Erythroblast (primary cell): ENCODE results near the gene IRX4.

Experiments
- GATA1 ChIP-seq: IDR thresholded peaks from 2 replicates; pipeline ENCODE4 v1.6.1; 2011; ENCODE audit warnings: low read depth, mild to moderate bottlenecking, control low read depth, low read length, moderate library complexity
- POLR2A ChIP-seq: IDR thresholded peaks from 2 replicates; pipeline ENCODE4 v1.6.1; 2011; ENCODE audit warnings: mild to moderate bottlenecking, low read length

GRCh38 chr5:1855075-1855474, 27.6 kb downstream of the IRX4 start:
- TF ChIP-seq POLR2A (no peak), GATA1 (no peak)
